OCI-LY1 (cell line): ENCODE results near the gene LTBP4.

ENCODE experiments used
- EZH2 ChIP-seq: fragments of 200-600 bp; sonication (generic), shearing (Covaris generic); IDR thresholded peaks from 2 replicates; pipeline ENCODE4 v1.8.0; 2017; ENCODE audit warnings: borderline replicate concordance, mixed run types, mild to moderate bottlenecking, antibody characterized with exemption, low read length, moderate library complexity, mixed read lengths
- TF ChIP-seq, protein P1 (sequence below): fragments of 200-600 bp; sonication (generic), shearing (Covaris generic); IDR thresholded peaks from 2 replicates; pipeline ENCODE4 v1.5.1; 2017; ENCODE audit warnings: mild to moderate bottlenecking, antibody characterized with exemption, low read length, moderate library complexity, mixed read lengths

DNA sequence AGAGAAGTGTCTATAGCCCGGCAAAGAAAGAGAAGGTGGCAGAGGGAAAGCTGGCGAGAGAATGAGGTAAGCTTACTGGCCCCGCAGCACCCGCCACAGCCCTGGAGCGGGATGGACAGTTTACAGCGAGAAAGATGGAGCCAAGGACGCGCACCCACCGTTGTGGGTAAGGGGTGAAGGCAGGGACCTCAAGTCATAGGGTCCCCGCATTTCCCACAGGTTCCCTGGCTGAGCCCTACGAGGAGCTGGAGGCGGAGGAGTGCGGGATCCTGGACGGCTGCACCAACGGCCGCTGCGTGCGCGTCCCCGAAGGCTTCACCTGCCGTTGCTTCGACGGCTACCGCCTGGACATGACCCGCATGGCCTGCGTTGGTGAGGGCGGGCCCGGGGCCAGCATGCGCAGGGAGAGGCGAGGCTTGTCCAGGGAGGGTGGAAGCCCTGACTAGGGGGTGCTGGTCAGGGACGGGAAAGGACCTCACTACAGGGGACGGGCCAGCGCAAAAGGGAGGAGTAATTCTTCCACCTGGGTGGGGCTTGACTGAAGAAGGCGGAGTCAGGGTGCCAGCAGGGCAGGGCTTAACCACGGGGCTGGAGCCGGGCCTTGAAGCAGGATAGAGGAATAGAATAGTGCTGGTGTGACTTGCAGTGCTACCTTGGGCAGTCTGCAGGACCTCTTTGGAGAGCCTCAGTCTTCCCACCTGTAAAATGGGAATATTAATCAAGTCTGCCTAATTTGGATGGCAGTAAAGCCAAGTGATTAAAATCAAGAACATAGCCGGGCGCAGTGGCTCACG, 26.5 kb downstream of the LTBP4 start:
- TF ChIP-seq, protein P1, sequence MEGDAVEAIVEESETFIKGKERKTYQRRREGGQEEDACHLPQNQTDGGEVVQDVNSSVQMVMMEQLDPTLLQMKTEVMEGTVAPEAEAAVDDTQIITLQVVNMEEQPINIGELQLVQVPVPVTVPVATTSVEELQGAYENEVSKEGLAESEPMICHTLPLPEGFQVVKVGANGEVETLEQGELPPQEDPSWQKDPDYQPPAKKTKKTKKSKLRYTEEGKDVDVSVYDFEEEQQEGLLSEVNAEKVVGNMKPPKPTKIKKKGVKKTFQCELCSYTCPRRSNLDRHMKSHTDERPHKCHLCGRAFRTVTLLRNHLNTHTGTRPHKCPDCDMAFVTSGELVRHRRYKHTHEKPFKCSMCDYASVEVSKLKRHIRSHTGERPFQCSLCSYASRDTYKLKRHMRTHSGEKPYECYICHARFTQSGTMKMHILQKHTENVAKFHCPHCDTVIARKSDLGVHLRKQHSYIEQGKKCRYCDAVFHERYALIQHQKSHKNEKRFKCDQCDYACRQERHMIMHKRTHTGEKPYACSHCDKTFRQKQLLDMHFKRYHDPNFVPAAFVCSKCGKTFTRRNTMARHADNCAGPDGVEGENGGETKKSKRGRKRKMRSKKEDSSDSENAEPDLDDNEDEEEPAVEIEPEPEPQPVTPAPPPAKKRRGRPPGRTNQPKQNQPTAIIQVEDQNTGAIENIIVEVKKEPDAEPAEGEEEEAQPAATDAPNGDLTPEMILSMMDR = no peak
- no peak for TF ChIP-seq EZH2
